Fibroblast of mammary gland (primary cell): ENCODE results near the gene TIMM23.
A peak's percentile ranks its signal among the peaks of the same experiment; 100 is the strongest.

Experiments used
- DNase-seq: peaks from one replicate; pipeline ENCODE4 v3.0.0-alpha.2; 2010; ENCODE audit warnings: low read depth
- H3K4me3 ChIP-seq: 2 replicates; pipeline ENCODE4 v1.5.1; 2011; ENCODE audit warnings: low read depth, mild to moderate bottlenecking, low read length, moderate library complexity; ENCODE audit not compliant: control insufficient read depth
- CTCF ChIP-seq: conservative IDR thresholded peaks from 2 replicates; pipeline ENCODE4 v1.5.1; 2011; ENCODE audit warnings: low read depth, low read length, inconsistent platforms; ENCODE audit not compliant: control insufficient read depth, insufficient read depth

Gene TIMM23

GRCh38 chr10:46019569-46020343, 47.5 kb downstream of the TIMM23 start:
- TF ChIP-seq CTCF, result no peak
- no peak for DNase-seq
- no peak overlapping the region for H3K4me3 ChIP-seq

GRCh38 chr10:46020344-46020657, 48.0 kb downstream of the TIMM23 start:
- no peak for TF ChIP-seq CTCF
- no peak overlapping the region for H3K4me3 ChIP-seq
- DNase-seq, result no peak

GRCh38 chr10:46022978-46023702, 50.9 kb downstream of the TIMM23 start:
- TF ChIP-seq CTCF, result peak; percentile 0
- peak overlapping the region; percentile 66 for H3K4me3 ChIP-seq
- DNase-seq, result peak; percentile 95

GRCh38 chr10:46024948-46025347, 52.7 kb downstream of the TIMM23 start:
- no peak for TF ChIP-seq CTCF
- no peak for DNase-seq
- no peak overlapping the region for H3K4me3 ChIP-seq

GRCh38 chr10:46025406-46025805, 53.1 kb downstream of the TIMM23 start:
- DNase-seq, result no peak
- TF ChIP-seq CTCF, result no peak
- no peak overlapping the region for H3K4me3 ChIP-seq

- DNase-seq, result no peak
- no peak for TF ChIP-seq CTCF
- H3K4me3 ChIP-seq, result no peak overlapping the region
These were observed 53.8 kb downstream of the TIMM23 start for GRCh38 chr10:46026106-46026505.
